Measurements from ENCODE around the gene SEMA5A.

SEMA5A gene

DNA sequence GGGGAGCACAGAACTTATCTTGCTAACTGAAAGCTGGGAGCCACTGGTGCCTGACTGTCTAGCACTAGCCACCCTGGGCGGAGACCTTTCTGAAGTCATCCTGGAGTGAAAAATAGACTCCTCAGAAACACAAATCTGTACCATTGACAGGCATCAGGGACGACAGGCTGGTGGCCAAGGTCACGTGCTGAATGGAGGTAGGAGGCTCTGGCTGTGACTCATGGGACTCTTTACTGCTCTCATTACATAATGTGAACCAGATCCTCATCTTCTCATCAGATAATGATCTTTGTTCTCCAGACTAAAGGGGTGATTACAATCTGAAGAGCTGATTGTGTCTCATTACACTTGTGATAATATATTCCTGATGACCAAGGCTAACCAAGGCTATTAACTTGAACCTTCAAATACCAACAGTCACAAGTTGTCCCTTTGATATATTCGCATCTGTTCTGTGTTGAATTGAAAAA, 91.8 kb downstream of the SEMA5A start:
- H2BK120ac ChIP-seq (ENCODE audit: low read depth, low read length): no peak overlapping the region
- H3K79me1 ChIP-seq (ENCODE audit: low read depth, low read length): peaks cover 2% of the 10 kb centered on the region
- H3K4ac ChIP-seq (ENCODE audit: low read length): no peak overlapping the region
- H3K14ac ChIP-seq (ENCODE audit: low read length): no peak overlapping the region
- no peak for DNase-seq (ENCODE audit: low spot score)
- H2BK15ac ChIP-seq (ENCODE audit: low read length): no peak overlapping the region
- no peak overlapping the region for H2AK5ac ChIP-seq (ENCODE audit: low read depth, low read length)
- H3K23ac ChIP-seq (ENCODE audit: low read depth, low read length, poor library complexity): no peak overlapping the region
- peaks cover 0 to 3% of the 10 kb centered on the region in 2 donors for H3K36me3 ChIP-seq (replicated peaks in 1 of 2; ENCODE audit: control insufficient read depth in 2 of 2, insufficient read depth in 2 of 2, low read length in 2 of 2)
- no peak overlapping the region for H3K27ac ChIP-seq (replicated peaks; ENCODE audit: low read length)
- H3K9me3 ChIP-seq (replicated peaks in 1 of 2; ENCODE audit: control insufficient read depth in 2 of 2, insufficient read depth in 1 of 2, low read depth in 1 of 2, low read length in 2 of 2): peaks cover 9 to 23% of the 10 kb centered on the region in 2 donors
- no peak overlapping the region for H2BK5ac ChIP-seq (ENCODE audit: low read length)
- H4K8ac ChIP-seq (ENCODE audit: low read depth, low read length): no peak overlapping the region
- no peak overlapping the region for H3K9ac ChIP-seq (ENCODE audit: low read depth, low read length, poor library complexity)
- no CpG with 5 or more reads among the region's 4 CpGs for WGBS, 2 donors (ENCODE audit: extremely low coverage in 2 of 2, insufficient read length in 2 of 2, insufficient replicate concordance in 1 of 2)
- peaks cover 20 to 30% of the 10 kb centered on the region in 2 donors for H3K4me1 ChIP-seq (ENCODE audit: control insufficient read depth in 2 of 2, insufficient read depth in 1 of 2, low read depth in 1 of 2, low read length in 2 of 2)
- no peaks in the 10 kb centered on the region for H3K27me3 ChIP-seq (ENCODE audit: control insufficient read depth in 3 of 3, insufficient read depth in 3 of 3, low read depth in 1 of 3, low read length in 3 of 3)
- H3K4me2 ChIP-seq (ENCODE audit: insufficient read depth, low read length, poor library complexity, severe bottlenecking): no peak overlapping the region
- H2BK12ac ChIP-seq (ENCODE audit: low read length): no peak overlapping the region
- H3K18ac ChIP-seq (ENCODE audit: low read length): no peak overlapping the region
- no peak overlapping the region for H3K4me3 ChIP-seq (ENCODE audit: low read length in 2 of 2)
- H2AFZ ChIP-seq (ENCODE audit: low read length): no peak overlapping the region
- no peak overlapping the region for H4K91ac ChIP-seq (ENCODE audit: low read depth, low read length, poor library complexity)

GRCh38 chr5:9453480-9454011, 92.3 kb downstream of the SEMA5A start:
- Histone ChIP-seq H2BK120ac (ENCODE audit: low read depth, low read length) (no peak overlapping the region), H2BK5ac (ENCODE audit: low read length) (no peak overlapping the region), H3K79me1 (ENCODE audit: low read depth, low read length) (peaks cover 2% of the 10 kb centered on the region), H3K18ac (ENCODE audit: low read length) (no peak overlapping the region), H3K4me1 (ENCODE audit: control insufficient read depth in 2 of 2, insufficient read depth in 1 of 2, low read depth in 1 of 2, low read length in 2 of 2) (peaks cover 20 to 30% of the 10 kb centered on the region in 2 donors), H3K9ac (ENCODE audit: low read depth, low read length, poor library complexity) (no peak overlapping the region), H2BK15ac (ENCODE audit: low read length) (no peak overlapping the region), H3K27me3 (ENCODE audit: control insufficient read depth in 3 of 3, insufficient read depth in 3 of 3, low read depth in 1 of 3, low read length in 3 of 3) (no peaks in the 10 kb centered on the region), H3K4me2 (ENCODE audit: insufficient read depth, low read length, poor library complexity, severe bottlenecking) (no peak overlapping the region), H2AK5ac (ENCODE audit: low read depth, low read length) (no peak overlapping the region), H3K23ac (ENCODE audit: low read depth, low read length, poor library complexity) (no peak overlapping the region), H3K4ac (ENCODE audit: low read length) (no peak overlapping the region), H3K4me3 (ENCODE audit: low read length in 2 of 2) (no peak overlapping the region), H3K9me3 (replicated peaks in 1 of 2; ENCODE audit: control insufficient read depth in 2 of 2, insufficient read depth in 1 of 2, low read depth in 1 of 2, low read length in 2 of 2) (peaks cover 8 to 20% of the 10 kb centered on the region in 2 donors), H3K36me3 (replicated peaks in 1 of 2; ENCODE audit: control insufficient read depth in 2 of 2, insufficient read depth in 2 of 2, low read length in 2 of 2) (peaks cover 0 to 3% of the 10 kb centered on the region in 2 donors), H4K8ac (ENCODE audit: low read depth, low read length) (no peak overlapping the region), H3K27ac (replicated peaks; ENCODE audit: low read length) (no peak overlapping the region), H2BK12ac (ENCODE audit: low read length) (no peak overlapping the region), H4K91ac (ENCODE audit: low read depth, low read length, poor library complexity) (no peak overlapping the region), H3K14ac (ENCODE audit: low read length) (no peak overlapping the region), H2AFZ (ENCODE audit: low read length) (no peak overlapping the region)
- WGBS, 2 donors (ENCODE audit: extremely low coverage in 2 of 2, insufficient read length in 2 of 2, insufficient replicate concordance in 1 of 2): no CpG with 5 or more reads among the region's 2 CpGs
- DNase-seq (ENCODE audit: low spot score): no peak

- Histone ChIP-seq H3K4me1 (ENCODE audit: control insufficient read depth in 2 of 2, insufficient read depth in 1 of 2, low read depth in 1 of 2, low read length in 2 of 2) (peaks cover 24 to 30% of the 10 kb centered on the region in 2 donors), H3K79me1 (ENCODE audit: low read depth, low read length) (peaks cover 2% of the 10 kb centered on the region), H3K14ac (ENCODE audit: low read length) (no peak overlapping the region), H4K91ac (ENCODE audit: low read depth, low read length, poor library complexity) (no peak overlapping the region), H2BK120ac (ENCODE audit: low read depth, low read length) (no peak overlapping the region), H3K27ac (replicated peaks; ENCODE audit: low read length) (no peak overlapping the region), H2AFZ (ENCODE audit: low read length) (no peak overlapping the region), H3K23ac (ENCODE audit: low read depth, low read length, poor library complexity) (no peak overlapping the region), H2AK5ac (ENCODE audit: low read depth, low read length) (no peak overlapping the region), H2BK15ac (ENCODE audit: low read length) (no peak overlapping the region), H3K9me3 (replicated peaks in 1 of 2; ENCODE audit: control insufficient read depth in 2 of 2, insufficient read depth in 1 of 2, low read depth in 1 of 2, low read length in 2 of 2) (peaks cover 5 to 13% of the 10 kb centered on the region in 2 donors), H3K36me3 (replicated peaks in 1 of 2; ENCODE audit: control insufficient read depth in 2 of 2, insufficient read depth in 2 of 2, low read length in 2 of 2) (no peaks in the 10 kb centered on the region), H3K4me3 (ENCODE audit: low read length in 2 of 2) (no peak overlapping the region), H4K8ac (ENCODE audit: low read depth, low read length) (no peak overlapping the region), H3K27me3 (ENCODE audit: control insufficient read depth in 3 of 3, insufficient read depth in 3 of 3, low read depth in 1 of 3, low read length in 3 of 3) (no peaks in the 10 kb centered on the region), H2BK5ac (ENCODE audit: low read length) (no peak overlapping the region), H3K4ac (ENCODE audit: low read length) (no peak overlapping the region), H2BK12ac (ENCODE audit: low read length) (no peak overlapping the region), H3K4me2 (ENCODE audit: insufficient read depth, low read length, poor library complexity, severe bottlenecking) (no peak overlapping the region), H3K9ac (ENCODE audit: low read depth, low read length, poor library complexity) (no peak overlapping the region), H3K18ac (ENCODE audit: low read length) (no peak overlapping the region)
- DNase-seq (ENCODE audit: low spot score): no peak
- WGBS, 2 donors (ENCODE audit: extremely low coverage in 2 of 2, insufficient read length in 2 of 2, insufficient replicate concordance in 1 of 2): no CpG with 5 or more reads among the region's 2 CpGs
Measured at GRCh38 chr5:9452181-9452580, 93.7 kb downstream of the SEMA5A start.

- no CpG with 5 or more reads among the region's 4 CpGs for WGBS, 2 donors (ENCODE audit: extremely low coverage in 2 of 2, insufficient read length in 2 of 2, insufficient replicate concordance in 1 of 2)
- no peaks in the 10 kb centered on the region for H3K36me3 ChIP-seq (replicated peaks in 1 of 2; ENCODE audit: control insufficient read depth in 2 of 2, insufficient read depth in 2 of 2, low read length in 2 of 2)
Measured at GRCh38 chr5:9451037-9451436, 94.8 kb downstream of the SEMA5A start.

More at GRCh38 chr5:9451037-9451436, 94.8 kb downstream of the SEMA5A start:
- peaks cover 2% of the 10 kb centered on the region for H3K79me1 ChIP-seq (ENCODE audit: low read depth, low read length)
- H3K18ac ChIP-seq (ENCODE audit: low read length): no peak overlapping the region
- no peak overlapping the region for H2AK5ac ChIP-seq (ENCODE audit: low read depth, low read length)
- no peak overlapping the region for H3K27ac ChIP-seq (replicated peaks; ENCODE audit: low read length)
- H3K23ac ChIP-seq (ENCODE audit: low read depth, low read length, poor library complexity): no peak overlapping the region
- peaks cover 5 to 13% of the 10 kb centered on the region in 2 donors for H3K9me3 ChIP-seq (replicated peaks in 1 of 2; ENCODE audit: control insufficient read depth in 2 of 2, insufficient read depth in 1 of 2, low read depth in 1 of 2, low read length in 2 of 2)
- DNase-seq (ENCODE audit: low spot score): no peak
- no peaks in the 10 kb centered on the region for H3K27me3 ChIP-seq (ENCODE audit: control insufficient read depth in 3 of 3, insufficient read depth in 3 of 3, low read depth in 1 of 3, low read length in 3 of 3)
- H2BK120ac ChIP-seq (ENCODE audit: low read depth, low read length): no peak overlapping the region
- H3K9ac ChIP-seq (ENCODE audit: low read depth, low read length, poor library complexity): no peak overlapping the region
- H2BK5ac ChIP-seq (ENCODE audit: low read length): no peak overlapping the region
- H3K4me1 ChIP-seq (ENCODE audit: control insufficient read depth in 2 of 2, insufficient read depth in 1 of 2, low read depth in 1 of 2, low read length in 2 of 2): peaks cover 15 to 29% of the 10 kb centered on the region in 2 donors
- no peak overlapping the region for H3K14ac ChIP-seq (ENCODE audit: low read length)
- H3K4me3 ChIP-seq (ENCODE audit: low read length in 2 of 2): no peak overlapping the region
- H4K8ac ChIP-seq (ENCODE audit: low read depth, low read length): no peak overlapping the region
- no peak overlapping the region for H2BK12ac ChIP-seq (ENCODE audit: low read length)
- H2AFZ ChIP-seq (ENCODE audit: low read length): no peak overlapping the region
- H3K4me2 ChIP-seq (ENCODE audit: insufficient read depth, low read length, poor library complexity, severe bottlenecking): no peak overlapping the region
- no peak overlapping the region for H2BK15ac ChIP-seq (ENCODE audit: low read length)
- no peak overlapping the region for H3K4ac ChIP-seq (ENCODE audit: low read length)
- H4K91ac ChIP-seq (ENCODE audit: low read depth, low read length, poor library complexity): no peak overlapping the region
